CD4-positive, alpha-beta T cell treated with Interleukin-2 at 100 ng/mL for 4 hours (primary cell): ENCODE results near the gene OR9Q1.
"Not testable (repeated sequence)": the region's sequence is repeated elsewhere in the genome, so short reads cannot be mapped to it uniquely, and the experiment has no call there.

ENCODE experiments used
- DNase-seq: peaks from one replicate; pipeline ENCODE4 v3.0.0-alpha.2; 2020; ENCODE audit warnings: low spot score

OR9Q1 gene

GRCh38 chr11:58135171-58135570 is 111.5 kb downstream of the OR9Q1 start:
- DNase-seq: no peak

DNA sequence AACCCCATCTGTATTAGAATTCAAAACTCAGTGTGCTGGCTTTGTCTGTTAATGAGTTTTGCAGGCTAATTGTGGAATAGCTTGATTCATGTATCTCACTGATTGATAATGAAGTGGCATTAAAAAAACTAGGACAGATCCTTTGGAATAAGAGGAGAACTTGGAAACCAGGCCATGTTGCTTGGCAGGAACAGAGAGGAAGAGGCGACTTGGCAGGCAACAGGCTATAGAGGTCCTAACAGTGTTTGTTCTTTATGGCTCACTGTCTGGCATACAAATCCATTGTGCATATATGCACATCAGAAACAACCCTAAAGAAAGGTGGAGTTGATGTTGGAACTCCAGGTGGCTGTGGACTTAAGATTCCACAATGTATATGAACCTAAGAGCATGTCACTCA is 119.1 kb downstream of the OR9Q1 start:
- no peak for DNase-seq

DNA sequence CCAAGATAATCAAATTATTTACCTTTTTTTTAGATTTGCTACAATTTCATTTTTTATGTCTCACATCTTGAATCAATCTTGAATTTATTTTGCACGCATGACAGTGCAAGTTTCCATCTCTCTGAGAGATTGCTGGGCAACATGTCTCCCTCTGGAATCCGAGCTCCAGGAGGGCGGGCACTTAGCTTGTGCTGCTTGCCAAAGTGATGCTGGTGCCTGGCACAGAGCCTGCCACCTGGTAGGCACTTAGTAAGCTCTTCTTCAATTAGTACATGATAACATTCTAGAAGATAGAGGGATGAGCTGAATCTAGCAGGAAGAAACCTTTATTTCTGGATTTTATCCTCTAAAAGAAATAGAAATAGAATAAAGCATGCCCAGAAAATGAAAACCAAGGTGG is 129.1 kb downstream of the OR9Q1 start:
- no peak for DNase-seq

GRCh38 chr11:58164389-58164788 is 140.7 kb downstream of the OR9Q1 start:
- no peak for DNase-seq

GRCh38 chr11:58164990-58165389 is 141.3 kb downstream of the OR9Q1 start:
- no peak for DNase-seq

GRCh38 chr11:58165504-58166106 is 141.9 kb downstream of the OR9Q1 start:
- DNase-seq: no peak

- DNase-seq: no peak
Measured at GRCh38 chr11:58177409-58178054, 153.9 kb downstream of the OR9Q1 start.

DNA sequence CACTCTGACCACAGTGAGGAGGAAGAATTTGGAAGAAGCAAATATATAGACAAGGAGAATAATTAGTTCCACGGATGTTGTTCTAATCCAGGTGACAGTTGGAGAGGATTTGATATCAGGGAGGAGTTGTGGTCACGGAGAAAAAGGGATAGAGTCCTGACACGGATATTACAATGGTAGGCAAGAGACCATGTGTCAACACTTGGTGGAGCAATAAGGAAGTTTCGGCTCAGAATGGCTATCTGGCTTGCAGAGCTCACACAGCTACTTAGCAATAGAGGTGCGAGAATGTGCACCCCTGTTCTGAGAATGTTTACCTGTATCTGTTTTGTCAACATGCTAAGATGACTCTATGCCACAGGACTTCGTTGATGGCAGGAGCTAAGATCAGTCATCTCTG is 154.8 kb downstream of the OR9Q1 start:
- DNase-seq: no peak

DNA sequence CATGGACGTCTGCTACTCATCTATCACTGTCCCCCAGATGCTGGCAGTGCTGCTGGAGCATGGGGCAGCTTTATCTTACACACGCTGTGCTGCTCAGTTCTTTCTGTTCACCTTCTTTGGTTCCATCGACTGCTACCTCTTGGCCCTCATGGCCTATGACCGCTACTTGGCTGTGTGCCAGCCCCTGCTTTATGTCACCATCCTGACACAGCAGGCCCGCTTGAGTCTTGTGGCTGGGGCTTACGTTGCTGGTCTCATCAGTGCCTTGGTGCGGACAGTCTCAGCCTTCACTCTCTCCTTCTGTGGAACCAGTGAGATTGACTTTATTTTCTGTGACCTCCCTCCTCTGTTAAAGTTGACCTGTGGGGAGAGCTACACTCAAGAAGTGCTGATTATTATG is 156.0 kb downstream of the OR9Q1 start:
- no peak for DNase-seq

DNA sequence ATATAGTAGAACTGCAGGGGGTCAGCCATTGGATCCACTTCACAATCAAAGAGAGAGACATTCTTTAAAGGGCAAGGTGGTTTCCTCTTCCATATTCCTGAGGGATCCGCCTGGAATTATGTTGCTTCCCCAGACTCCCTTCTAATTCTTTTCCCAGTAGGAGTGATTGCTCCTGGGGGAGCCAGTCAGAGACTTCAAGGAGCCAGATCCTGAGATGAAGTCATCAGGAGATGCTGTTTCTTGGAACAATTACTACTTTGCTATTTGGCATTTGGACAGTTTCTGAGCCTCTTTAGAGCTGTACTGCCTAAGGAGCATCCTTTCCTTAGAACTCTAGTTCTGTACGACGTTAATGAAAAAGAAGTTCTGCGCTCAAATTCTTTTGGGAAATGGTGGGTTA is 163.3 kb downstream of the OR9Q1 start:
- no peak for DNase-seq

- DNase-seq: no peak
Measured at GRCh38 chr11:58188770-58189169, 165.1 kb downstream of the OR9Q1 start, which contains the start of gene OR9Q2. Gene OR9Q2 (plus strand): TSS chr11:58189070. CDS start chr11:58190491, 1,421 bp downstream.

DNA sequence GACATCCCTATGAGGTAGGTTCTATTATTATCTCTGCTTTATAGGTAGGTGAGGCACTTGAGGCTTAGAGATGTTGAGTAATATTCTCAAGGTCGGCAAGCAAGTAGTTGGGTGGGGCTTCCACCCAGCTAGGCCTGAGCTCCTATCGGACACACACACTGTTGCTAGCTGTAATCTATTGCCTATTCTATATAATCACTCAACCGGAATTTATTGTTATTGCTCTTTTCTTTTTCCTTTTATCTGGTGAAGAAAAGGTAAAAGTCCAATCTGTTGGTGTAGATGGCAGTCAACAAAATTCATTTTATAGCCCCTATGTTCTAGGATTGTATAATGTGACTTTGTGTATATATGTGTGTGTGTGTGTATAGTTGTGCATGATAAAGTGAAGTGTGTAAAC is 168.5 kb downstream of the OR9Q1 start:
- DNase-seq: no peak

GRCh38 chr11:58193391-58193790 is 169.7 kb downstream of the OR9Q1 start:
- no peak for DNase-seq

DNA sequence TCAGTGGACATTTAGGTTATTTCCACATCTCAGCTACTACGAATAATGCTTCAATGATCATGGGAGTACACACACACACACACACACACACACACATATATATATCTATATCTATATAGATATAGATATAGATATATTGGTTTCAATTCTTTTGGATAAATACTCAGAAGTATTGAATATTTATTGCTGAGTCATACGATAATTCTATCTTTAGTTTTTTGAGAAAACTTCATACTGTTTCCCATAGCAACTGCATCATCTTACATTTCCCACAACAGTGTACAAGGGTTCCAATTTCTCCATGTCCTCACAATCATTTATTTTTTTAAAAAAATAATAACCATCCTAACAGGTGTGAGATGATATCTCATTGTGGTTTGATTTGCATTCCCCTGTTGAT is 172.3 kb downstream of the OR9Q1 start:
- DNase-seq: no peak

GRCh38 chr11:58199271-58199670 is 175.6 kb downstream of the OR9Q1 start:
- DNase-seq: no peak

DNA sequence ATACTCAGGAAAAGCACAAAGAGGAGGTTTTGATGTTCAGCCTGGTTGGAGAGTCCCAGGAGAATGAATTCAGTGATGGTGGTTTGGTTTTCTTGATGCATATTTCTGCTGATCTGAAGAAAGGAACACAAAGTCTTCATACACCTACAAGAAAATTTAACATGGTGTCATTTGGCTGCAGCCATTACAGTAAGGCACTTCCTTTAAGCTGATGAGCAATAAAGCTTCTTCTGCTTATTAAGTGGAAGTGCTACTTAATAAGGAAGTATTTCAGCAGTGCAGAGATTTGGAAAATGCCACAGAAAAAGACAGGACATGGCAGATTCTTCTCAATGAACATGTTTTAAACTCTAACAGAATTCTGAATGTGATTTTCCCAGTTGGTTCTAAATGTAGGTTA is 180.4 kb downstream of the OR9Q1 start, which contains the start of gene OR1S2:
Gene OR1S2 (minus strand): TSS at position 101 of the 400 bp plus-strand sequence. CDS start 0 bp downstream, at position 101.
- DNase-seq: no peak

DNA sequence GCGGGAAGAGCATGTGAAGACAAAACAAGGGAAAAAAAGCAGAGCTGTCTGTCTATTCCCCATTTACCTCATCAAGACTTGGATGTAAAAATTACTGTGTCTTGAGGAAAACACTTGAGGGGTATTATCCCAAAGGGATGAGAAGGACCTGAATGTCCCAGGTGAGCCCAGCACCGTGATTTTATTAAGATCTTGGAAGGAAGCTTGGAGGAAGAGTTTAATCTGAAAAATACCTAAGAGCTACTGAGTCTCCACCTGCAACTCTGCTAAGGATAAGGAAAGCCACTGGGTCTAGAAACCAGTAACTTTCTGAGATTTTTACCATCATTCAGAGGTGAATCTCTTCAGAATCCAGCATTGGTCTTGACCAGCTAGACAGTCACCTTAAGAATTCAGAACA is 188.7 kb downstream of the OR9Q1 start, which contains the start of gene OR1S1:
Gene OR1S1 (plus strand): TSS at position 301 of the 400 bp plus-strand sequence.
- DNase-seq: not testable (repeated sequence)

GRCh38 chr11:58216476-58216875 is 192.8 kb downstream of the OR9Q1 start:
- no peak for DNase-seq

DNA sequence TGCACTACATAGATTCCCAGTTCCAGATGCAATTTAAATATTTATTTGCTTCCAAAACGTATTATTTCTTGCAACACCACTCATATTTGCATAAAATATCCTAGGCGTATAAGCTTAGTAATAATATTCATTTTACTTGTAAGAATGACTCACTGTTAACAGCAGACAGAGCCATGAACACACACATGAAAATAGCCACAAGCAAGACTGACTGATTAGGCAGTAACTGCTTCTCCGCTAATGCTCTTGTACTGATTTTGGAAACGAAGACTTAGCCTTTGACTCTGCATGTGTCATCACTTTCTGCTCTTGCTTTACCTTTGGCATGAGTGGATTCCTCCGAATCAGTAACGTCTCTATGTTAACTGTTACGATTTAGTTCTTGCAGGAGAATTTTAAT is 199.0 kb downstream of the OR9Q1 start:
- no peak for DNase-seq

GRCh38 chr11:58227956-58228615 is 204.4 kb downstream of the OR9Q1 start:
- no peak for DNase-seq
